K562 (cell line): ENCODE measurements around the gene PLA2G2E.

Experiments used
- CTCF ChIP-seq, 3 experiments: IDR thresholded peaks in 2 of 3; conservative IDR thresholded peaks in 1 of 3; 2 replicates each; pipeline ENCODE4 v1.5.1; 2011 to 2012; ENCODE audit warnings: low read length in 3 of 3, mild to moderate bottlenecking in 3 of 3, control low read depth in 2 of 3, improper control_type of control experiment in 1 of 3, inconsistent platforms in 1 of 3, low read depth in 1 of 3, mixed read lengths in 1 of 3, moderate library complexity in 1 of 3; ENCODE audit not compliant: insufficient read depth in 2 of 3
- EGR1 ChIP-seq: fragments of 450-650 bp; conservative IDR thresholded peaks from 2 replicates; pipeline ENCODE4 v1.6.1; 2017; ENCODE audit warnings: mild to moderate bottlenecking
- FOXM1 ChIP-seq, 2 experiments: fragments of 450-650 bp in 1 of 2; sonication (generic) in 1 of 2; formaldehyde crosslinking in 1 of 2; IDR thresholded peaks; 2 replicates each; pipeline versions ENCODE4 v1.6.1 to v1.9.0; 2017 to 2022; ENCODE audit warnings: low read depth in 2 of 2, mild to moderate bottlenecking in 2 of 2, missing genetic modification reagents in 1 of 2, moderate library complexity in 1 of 2
- MAZ ChIP-seq, 2 experiments: fragments of 450-650 bp in 1 of 2; sonication (generic) in 1 of 2; formaldehyde crosslinking; IDR thresholded peaks in 1 of 2; conservative IDR thresholded peaks in 1 of 2; 2 replicates each; pipeline versions ENCODE4 v1.4.0 to v1.5.0; 2020; ENCODE audit warnings: mild to moderate bottlenecking in 1 of 2, missing genetic modification reagents in 1 of 2
- POLR2A ChIP-seq: fragments of 450-650 bp; conservative IDR thresholded peaks from 2 replicates; pipeline ENCODE4 v1.6.1; 2016
- RCOR1 ChIP-seq, 2 experiments: IDR thresholded peaks; 2 replicates each; pipeline ENCODE4 v1.6.1; 2012; ENCODE audit warnings: low read depth in 2 of 2, low read length in 2 of 2, borderline replicate concordance in 1 of 2, improper control_type of control experiment in 1 of 2
- SAP30 ChIP-seq: fragments of 200-600 bp; sonication (generic); IDR thresholded peaks from 2 replicates; pipeline ENCODE4 v1.6.1; 2012; ENCODE audit warnings: borderline replicate concordance, low read depth, mild to moderate bottlenecking, moderate library complexity, low read length, control low read depth, inconsistent platforms; ENCODE audit not compliant: insufficient read depth, poor library complexity, severe bottlenecking
- STAT5B ChIP-seq: fragments of 250-450 bp; sonication (Bioruptor Pico); IDR thresholded peaks from 2 replicates; pipeline ENCODE4 v1.8.0; 2021; ENCODE audit warnings: mild to moderate bottlenecking, inconsistent platforms
- ZNF212 ChIP-seq: fragments of 450-650 bp; formaldehyde crosslinking; IDR thresholded peaks from 2 replicates; pipeline ENCODE4 v1.4.0; 2020; ENCODE audit warnings: mild to moderate bottlenecking
- TF ChIP-seq, protein P1 (sequence below): fragments of 250-450 bp; sonication (Bioruptor Pico); IDR thresholded peaks from 2 replicates; pipeline ENCODE4 v1.8.0; 2022; ENCODE audit warnings: moderate library complexity, mild to moderate bottlenecking, inconsistent platforms
- TF ChIP-seq, protein P2 (sequence below): sonication (generic); formaldehyde crosslinking; IDR thresholded peaks from 2 replicates; pipeline ENCODE4 v1.8.0; 2022; ENCODE audit warnings: mild to moderate bottlenecking, low read depth, missing genetic modification reagents
- TF ChIP-seq, protein P3 (sequence below): fragments of 150-350 bp; conservative IDR thresholded peaks from 2 replicates; pipeline ENCODE4 v1.6.1; 2014; ENCODE audit warnings: low read length
- TF ChIP-seq, protein P4 (sequence below), 2 experiments: IDR thresholded peaks; 2 replicates each; pipeline ENCODE4 v1.6.1; 2012; ENCODE audit warnings: improper control_type of control experiment in 2 of 2, low read depth in 2 of 2, low read length in 2 of 2, borderline replicate concordance in 1 of 2

DNA sequence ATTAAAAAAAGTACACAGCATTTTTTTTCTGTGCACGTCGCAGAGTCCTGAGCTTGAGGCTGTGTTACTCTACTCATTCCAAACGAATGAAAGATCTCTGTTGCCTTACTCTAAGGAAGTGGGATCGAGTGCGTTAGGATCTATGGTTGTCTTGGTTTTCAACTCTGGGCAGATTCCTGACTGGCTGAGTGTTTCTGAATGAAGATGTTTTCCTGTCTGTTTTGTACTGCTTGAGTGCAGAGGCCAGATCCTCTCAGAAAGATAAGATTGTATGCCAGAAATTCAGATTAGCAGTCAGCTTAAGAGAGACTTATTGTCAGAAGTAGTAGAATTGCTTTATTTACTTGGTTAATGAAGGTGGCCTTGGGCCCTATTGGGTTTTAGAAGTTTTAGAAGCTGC is 14.0 kb downstream of the PLA2G2E start:
- TF ChIP-seq, protein P1, sequence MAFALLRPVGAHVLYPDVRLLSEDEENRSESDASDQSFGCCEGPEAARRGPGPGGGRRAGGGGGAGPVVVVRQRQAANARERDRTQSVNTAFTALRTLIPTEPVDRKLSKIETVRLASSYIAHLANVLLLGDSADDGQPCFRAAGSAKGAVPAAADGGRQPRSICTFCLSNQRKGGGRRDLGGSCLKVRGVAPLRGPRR (CRISPR knock-in tag): no peak
- TF ChIP-seq STAT5B: no peak
- TF ChIP-seq CTCF (IDR thresholded peaks at IDR 0.05 in 2 of 3, conservative IDR thresholded peaks at IDR 0.05 in 1 of 3; ENCODE audit: insufficient read depth in 2 of 3, low read depth in 1 of 3, low read length in 3 of 3): no peak
- TF ChIP-seq EGR1: no peak
- TF ChIP-seq ZNF212 (CRISPR knock-in tag): no peak
- TF ChIP-seq SAP30: no peak
- TF ChIP-seq, protein P2, sequence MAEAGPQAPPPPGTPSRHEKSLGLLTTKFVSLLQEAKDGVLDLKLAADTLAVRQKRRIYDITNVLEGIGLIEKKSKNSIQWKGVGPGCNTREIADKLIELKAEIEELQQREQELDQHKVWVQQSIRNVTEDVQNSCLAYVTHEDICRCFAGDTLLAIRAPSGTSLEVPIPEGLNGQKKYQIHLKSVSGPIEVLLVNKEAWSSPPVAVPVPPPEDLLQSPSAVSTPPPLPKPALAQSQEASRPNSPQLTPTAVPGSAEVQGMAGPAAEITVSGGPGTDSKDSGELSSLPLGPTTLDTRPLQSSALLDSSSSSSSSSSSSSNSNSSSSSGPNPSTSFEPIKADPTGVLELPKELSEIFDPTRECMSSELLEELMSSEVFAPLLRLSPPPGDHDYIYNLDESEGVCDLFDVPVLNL (CRISPR knock-in tag): no peak
- TF ChIP-seq, protein P3, sequence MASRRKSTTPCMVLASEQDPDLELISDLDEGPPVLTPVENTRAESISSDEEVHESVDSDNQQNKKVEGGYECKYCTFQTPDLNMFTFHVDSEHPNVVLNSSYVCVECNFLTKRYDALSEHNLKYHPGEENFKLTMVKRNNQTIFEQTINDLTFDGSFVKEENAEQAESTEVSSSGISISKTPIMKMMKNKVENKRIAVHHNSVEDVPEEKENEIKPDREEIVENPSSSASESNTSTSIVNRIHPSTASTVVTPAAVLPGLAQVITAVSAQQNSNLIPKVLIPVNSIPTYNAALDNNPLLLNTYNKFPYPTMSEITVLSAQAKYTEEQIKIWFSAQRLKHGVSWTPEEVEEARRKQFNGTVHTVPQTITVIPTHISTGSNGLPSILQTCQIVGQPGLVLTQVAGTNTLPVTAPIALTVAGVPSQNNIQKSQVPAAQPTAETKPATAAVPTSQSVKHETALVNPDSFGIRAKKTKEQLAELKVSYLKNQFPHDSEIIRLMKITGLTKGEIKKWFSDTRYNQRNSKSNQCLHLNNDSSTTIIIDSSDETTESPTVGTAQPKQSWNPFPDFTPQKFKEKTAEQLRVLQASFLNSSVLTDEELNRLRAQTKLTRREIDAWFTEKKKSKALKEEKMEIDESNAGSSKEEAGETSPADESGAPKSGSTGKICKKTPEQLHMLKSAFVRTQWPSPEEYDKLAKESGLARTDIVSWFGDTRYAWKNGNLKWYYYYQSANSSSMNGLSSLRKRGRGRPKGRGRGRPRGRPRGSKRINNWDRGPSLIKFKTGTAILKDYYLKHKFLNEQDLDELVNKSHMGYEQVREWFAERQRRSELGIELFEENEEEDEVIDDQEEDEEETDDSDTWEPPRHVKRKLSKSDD: no peak
- TF ChIP-seq, protein P4, sequence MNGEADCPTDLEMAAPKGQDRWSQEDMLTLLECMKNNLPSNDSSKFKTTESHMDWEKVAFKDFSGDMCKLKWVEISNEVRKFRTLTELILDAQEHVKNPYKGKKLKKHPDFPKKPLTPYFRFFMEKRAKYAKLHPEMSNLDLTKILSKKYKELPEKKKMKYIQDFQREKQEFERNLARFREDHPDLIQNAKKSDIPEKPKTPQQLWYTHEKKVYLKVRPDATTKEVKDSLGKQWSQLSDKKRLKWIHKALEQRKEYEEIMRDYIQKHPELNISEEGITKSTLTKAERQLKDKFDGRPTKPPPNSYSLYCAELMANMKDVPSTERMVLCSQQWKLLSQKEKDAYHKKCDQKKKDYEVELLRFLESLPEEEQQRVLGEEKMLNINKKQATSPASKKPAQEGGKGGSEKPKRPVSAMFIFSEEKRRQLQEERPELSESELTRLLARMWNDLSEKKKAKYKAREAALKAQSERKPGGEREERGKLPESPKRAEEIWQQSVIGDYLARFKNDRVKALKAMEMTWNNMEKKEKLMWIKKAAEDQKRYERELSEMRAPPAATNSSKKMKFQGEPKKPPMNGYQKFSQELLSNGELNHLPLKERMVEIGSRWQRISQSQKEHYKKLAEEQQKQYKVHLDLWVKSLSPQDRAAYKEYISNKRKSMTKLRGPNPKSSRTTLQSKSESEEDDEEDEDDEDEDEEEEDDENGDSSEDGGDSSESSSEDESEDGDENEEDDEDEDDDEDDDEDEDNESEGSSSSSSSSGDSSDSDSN (IDR thresholded peaks at IDR 0.05; ENCODE audit: borderline replicate concordance in 1 of 2, low read depth in 2 of 2, low read length in 2 of 2): no peak
- no peak for TF ChIP-seq RCOR1 (IDR thresholded peaks at IDR 0.05; ENCODE audit: borderline replicate concordance in 1 of 2, low read depth in 2 of 2, low read length in 2 of 2)
- no peak for TF ChIP-seq FOXM1 (IDR thresholded peaks at IDR 0.05; ENCODE audit: low read depth)
- TF ChIP-seq FOXM1 (CRISPR knock-in tag; IDR thresholded peaks at IDR 0.05; ENCODE audit: low read depth): no peak
- no peak for TF ChIP-seq POLR2A
- TF ChIP-seq MAZ (CRISPR knock-in tag; conservative IDR thresholded peaks at IDR 0.05 in 1 of 2, IDR thresholded peaks at IDR 0.05 in 1 of 2): no peak
